SK-N-SH treated with all-trans-retinoic acid at 6 μM for 48 hours (cell line): ENCODE results near the gene CLEC14A.

Source experiments
- CSDC2 ChIP-seq: fragments of 250-450 bp; sonication (Bioruptor Pico); IDR thresholded peaks from 2 replicates; pipeline ENCODE4 v1.5.0; 2020; ENCODE audit warnings: mild to moderate bottlenecking, moderate library complexity
- GLIS3 ChIP-seq: fragments of 250-450 bp; sonication (Bioruptor Pico); IDR thresholded peaks from 2 replicates; pipeline ENCODE4 v1.5.0; 2020; ENCODE audit warnings: mild to moderate bottlenecking, moderate library complexity
- OSR1 ChIP-seq: fragments of 250-450 bp; sonication (Bioruptor Pico); IDR thresholded peaks from 2 replicates; pipeline ENCODE4 v1.8.0; 2022; ENCODE audit warnings: moderate library complexity, mild to moderate bottlenecking, inconsistent platforms
- RARB ChIP-seq: fragments of 250-450 bp; sonication (Bioruptor Pico); IDR thresholded peaks from 2 replicates; pipeline ENCODE4 v1.8.0; 2021; ENCODE audit warnings: mild to moderate bottlenecking, moderate library complexity
- ZC3H10 ChIP-seq: fragments of 250-450 bp; sonication (Bioruptor Pico); IDR thresholded peaks from 2 replicates; pipeline ENCODE4 v1.5.1; 2021; ENCODE audit warnings: mild to moderate bottlenecking, moderate library complexity
- ZFP3 ChIP-seq: fragments of 250-450 bp; sonication (Bioruptor Pico); IDR thresholded peaks from 2 replicates; pipeline ENCODE4 v1.5.0; 2020; ENCODE audit warnings: mild to moderate bottlenecking, moderate library complexity
- ZNF8 ChIP-seq: fragments of 450-650 bp; formaldehyde crosslinking; IDR thresholded peaks from 2 replicates; pipeline ENCODE4 v1.5.0; 2020; ENCODE audit warnings: mild to moderate bottlenecking, moderate library complexity
- TF ChIP-seq, protein P1 (sequence below): fragments of 250-450 bp; sonication (Bioruptor Pico); IDR thresholded peaks from 2 replicates; pipeline ENCODE4 v1.5.1; 2021; ENCODE audit warnings: mild to moderate bottlenecking, moderate library complexity
- TF ChIP-seq, protein P2 (sequence below): fragments of 250-450 bp; sonication (Bioruptor Pico); IDR thresholded peaks from 2 replicates; pipeline ENCODE4 v1.8.0; 2020; ENCODE audit warnings: mild to moderate bottlenecking, moderate library complexity, borderline replicate concordance

DNA sequence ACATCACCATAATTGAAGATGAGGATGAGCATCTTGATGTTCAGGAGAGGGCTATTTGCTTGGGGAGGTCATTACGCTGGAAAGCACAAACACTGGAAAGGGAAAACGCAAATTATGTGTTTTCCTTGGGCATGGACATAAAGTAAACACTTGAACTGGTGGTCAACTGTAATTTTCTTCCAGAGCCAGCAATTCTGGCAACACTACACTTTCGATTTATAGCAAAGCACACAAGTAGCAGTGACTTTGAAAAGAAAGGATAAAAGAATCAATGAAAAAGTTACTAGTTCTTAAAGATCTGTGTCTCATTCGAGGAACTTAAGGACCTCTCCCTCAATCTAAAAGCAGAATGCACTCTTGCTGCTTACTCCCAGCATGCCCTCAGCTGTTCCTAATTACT lies 2.2 kb downstream of the CLEC14A start:
- TF ChIP-seq, protein P1, sequence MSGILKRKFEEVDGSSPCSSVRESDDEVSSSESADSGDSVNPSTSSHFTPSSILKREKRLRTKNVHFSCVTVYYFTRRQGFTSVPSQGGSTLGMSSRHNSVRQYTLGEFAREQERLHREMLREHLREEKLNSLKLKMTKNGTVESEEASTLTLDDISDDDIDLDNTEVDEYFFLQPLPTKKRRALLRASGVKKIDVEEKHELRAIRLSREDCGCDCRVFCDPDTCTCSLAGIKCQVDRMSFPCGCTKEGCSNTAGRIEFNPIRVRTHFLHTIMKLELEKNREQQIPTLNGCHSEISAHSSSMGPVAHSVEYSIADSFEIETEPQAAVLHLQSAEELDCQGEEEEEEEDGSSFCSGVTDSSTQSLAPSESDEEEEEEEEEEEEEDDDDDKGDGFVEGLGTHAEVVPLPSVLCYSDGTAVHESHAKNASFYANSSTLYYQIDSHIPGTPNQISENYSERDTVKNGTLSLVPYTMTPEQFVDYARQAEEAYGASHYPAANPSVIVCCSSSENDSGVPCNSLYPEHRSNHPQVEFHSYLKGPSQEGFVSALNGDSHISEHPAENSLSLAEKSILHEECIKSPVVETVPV (CRISPR knock-in tag) = no peak
- TF ChIP-seq ZC3H10 (CRISPR knock-in tag) = no peak
- no peak for TF ChIP-seq OSR1 (CRISPR knock-in tag)
- TF ChIP-seq, protein P2, sequence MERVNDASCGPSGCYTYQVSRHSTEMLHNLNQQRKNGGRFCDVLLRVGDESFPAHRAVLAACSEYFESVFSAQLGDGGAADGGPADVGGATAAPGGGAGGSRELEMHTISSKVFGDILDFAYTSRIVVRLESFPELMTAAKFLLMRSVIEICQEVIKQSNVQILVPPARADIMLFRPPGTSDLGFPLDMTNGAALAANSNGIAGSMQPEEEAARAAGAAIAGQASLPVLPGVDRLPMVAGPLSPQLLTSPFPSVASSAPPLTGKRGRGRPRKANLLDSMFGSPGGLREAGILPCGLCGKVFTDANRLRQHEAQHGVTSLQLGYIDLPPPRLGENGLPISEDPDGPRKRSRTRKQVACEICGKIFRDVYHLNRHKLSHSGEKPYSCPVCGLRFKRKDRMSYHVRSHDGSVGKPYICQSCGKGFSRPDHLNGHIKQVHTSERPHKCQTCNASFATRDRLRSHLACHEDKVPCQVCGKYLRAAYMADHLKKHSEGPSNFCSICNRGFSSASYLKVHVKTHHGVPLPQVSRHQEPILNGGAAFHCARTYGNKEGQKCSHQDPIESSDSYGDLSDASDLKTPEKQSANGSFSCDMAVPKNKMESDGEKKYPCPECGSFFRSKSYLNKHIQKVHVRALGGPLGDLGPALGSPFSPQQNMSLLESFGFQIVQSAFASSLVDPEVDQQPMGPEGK (CRISPR knock-in tag) = no peak
- TF ChIP-seq CSDC2 (CRISPR knock-in tag) = no peak
- no peak for TF ChIP-seq GLIS3
- no peak for TF ChIP-seq ZNF8 (CRISPR knock-in tag)
- no peak for TF ChIP-seq ZFP3 (CRISPR knock-in tag)
- TF ChIP-seq RARB = no peak
